NCI-H187 treated with DMSO at 0.1 percent for 48 hours (cell line): ENCODE measurements around the gene TASP1.
"Not testable (repeated sequence)": the region's sequence is repeated elsewhere in the genome, so short reads cannot be mapped to it uniquely, and the experiment has no call there.

Experiments
- DNase-seq: peaks from one replicate; lab custom pipeline; 2025; lab: John Stamatoyannopoulos, UW

The TASP1 gene, protein sequence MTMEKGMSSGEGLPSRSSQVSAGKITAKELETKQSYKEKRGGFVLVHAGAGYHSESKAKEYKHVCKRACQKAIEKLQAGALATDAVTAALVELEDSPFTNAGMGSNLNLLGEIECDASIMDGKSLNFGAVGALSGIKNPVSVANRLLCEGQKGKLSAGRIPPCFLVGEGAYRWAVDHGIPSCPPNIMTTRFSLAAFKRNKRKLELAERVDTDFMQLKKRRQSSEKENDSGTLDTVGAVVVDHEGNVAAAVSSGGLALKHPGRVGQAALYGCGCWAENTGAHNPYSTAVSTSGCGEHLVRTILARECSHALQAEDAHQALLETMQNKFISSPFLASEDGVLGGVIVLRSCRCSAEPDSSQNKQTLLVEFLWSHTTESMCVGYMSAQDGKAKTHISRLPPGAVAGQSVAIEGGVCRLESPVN

DNA sequence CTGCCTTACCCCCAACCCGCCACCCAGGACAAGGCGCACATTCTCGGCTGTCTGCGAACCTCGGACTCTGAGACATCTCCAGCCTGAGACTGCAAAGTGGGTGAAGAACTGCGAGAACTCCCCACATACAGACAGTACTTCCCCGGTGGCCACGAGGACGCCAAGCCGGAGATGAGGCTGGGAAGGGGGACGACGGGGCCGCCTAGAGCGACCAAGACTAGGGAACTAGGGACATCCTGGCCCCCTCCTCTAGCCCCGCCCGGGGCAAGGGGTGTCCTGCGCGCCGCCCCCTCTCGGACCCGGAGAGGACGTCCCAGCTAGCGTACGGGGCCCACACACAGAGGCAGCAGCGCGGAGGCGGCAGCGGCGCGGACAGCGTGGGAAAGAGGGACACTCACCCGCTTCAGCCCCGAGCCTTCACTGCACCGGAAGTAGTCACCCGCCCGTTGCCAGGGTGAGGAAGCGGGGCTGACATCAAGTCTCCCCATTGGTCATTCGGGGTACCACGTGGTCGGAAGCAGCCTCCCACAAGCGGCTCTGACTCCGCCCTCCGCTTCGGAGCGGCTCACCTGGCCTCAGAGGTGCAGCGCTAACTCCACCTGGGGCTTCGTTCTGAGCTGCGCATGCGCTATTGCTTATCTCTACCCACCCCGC lies at the start of gene TASP1:
Gene TASP1, minus strand, starts transcription at position 437 of the 654 bp plus-strand sequence. CDS start 8,854 bp downstream, outside the sequence.
- peak; percentile 75 for DNase-seq

DNA sequence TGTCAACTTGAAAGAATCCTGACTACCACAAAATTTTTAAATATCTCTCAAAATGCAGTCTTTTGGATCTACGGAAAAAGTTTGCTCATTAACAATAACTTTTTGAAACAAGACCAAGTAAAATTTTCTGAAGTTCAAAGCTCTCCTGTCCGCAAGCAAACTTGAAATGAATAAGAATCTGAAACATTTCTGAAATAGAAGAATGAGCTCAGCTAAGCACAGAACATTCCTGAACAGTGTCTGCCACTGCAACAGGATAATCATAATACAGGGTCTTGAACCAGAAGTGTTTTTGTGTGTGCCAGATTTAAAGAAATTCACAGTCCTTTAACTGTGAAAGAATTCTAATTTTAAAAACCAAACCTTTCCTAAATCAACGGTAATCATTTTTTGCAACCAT lies 49.1 kb upstream of the TASP1 start:
- no peak for DNase-seq

DNA sequence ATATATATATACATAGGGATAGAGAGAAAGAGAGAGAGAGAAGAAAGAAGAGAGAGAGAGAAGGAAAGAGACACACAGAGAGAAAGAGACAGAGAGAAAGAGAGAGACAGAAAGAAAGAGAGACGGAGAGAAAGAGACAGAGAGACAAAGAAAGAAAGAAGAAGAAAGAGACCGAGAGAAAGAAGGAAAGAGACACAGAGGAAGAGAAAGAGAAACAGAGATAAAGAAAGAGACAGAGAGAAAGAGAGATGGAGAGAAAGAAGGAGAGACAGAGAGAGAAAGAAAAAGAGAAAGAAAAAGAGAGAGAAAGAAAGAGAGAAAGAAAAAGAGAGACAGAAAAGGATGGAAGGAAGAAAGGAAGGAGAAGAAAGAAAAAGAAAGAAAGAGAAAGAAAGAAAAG lies 46.9 kb upstream of the TASP1 start:
- no peak for DNase-seq

DNA sequence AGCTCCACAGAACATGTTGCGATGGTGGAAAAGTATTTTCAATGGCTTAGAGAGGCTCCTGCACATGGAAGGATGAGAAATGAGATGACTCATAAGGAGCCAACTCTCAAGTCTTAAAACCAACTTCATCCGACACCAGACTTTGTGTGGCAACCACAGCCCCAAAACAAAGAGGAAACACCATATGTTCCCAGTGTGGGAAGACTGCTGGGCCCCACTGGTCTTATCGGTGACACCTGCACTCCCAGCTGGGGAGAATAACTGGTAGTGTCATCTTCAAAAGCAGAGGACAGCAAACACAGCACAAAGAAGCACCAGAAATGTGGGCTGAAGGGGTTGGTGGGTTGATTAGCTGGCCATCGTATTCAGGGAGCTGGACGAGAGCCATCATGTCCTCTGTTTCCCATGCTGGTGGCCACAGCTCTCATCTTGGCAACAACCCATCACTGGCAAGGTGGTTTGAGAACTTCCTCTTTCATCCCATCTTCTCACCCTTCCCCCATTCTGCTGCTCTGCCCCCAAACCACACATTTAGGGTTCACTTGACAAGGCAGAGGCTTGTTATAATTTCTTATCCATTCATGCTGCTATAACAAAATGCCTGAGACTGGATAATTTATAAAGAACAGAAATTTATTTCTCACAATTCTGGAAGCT lies 46.0 kb upstream of the TASP1 start:
- no peak for DNase-seq

DNA sequence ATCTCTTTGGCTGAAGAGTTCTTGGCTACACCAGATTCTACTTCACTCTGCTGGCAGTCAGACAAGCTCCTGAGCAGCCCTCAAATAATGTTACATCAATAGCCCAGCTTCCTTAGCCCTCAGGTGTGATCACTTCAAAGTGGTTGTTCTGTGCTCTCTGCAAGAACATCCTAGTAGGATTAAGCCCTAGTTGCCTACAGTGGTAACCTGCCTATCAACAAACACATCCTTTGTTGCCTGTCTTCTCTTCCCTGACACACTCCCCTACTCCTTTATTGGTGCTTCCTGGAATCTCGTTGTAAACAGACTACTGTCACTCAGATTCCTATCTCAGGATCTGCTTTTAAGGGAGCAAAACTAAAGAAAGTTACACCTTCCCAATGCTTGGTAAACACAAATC lies 45.1 kb upstream of the TASP1 start:
- no peak for DNase-seq

DNA sequence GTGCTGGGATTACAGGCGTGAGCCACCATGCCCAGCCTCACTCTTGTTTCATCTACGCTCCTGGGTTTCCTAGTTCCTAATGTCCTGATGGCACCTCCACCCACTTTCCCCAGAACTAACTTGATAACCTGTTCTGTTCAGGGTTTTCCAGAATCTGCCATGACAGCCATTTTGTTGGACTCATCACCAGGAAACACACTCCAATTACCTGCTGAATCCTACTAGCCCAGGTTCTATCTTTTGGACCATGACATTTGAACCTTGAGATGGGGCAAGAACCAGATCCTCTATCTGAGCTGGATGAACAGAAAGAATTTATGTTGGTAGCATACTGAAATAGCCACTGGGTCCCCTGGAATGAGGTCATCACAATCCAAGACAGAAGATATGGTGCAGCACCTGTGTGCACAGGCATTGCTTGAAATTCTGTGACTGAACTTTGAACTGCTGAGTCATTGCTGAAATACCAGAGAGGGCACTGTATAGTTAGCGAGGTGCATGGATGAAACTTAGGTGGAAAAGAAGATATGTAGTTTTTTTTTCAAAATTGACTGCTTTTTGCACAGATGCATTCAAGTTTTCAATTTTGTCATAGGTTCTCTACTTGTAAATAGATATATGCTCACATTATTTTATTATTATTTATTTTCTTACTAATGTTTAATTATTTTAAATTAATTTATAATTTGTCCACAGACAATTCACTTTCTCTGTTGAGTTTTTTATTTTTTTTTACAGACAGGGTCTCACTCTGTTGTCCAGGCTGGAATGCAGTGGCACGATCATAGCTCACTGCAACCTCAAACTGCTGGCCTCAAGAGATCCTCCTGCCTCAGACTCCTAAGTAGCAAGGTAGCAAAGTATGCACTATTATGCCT lies 42.8 kb upstream of the TASP1 start:
- no peak for DNase-seq

DNA sequence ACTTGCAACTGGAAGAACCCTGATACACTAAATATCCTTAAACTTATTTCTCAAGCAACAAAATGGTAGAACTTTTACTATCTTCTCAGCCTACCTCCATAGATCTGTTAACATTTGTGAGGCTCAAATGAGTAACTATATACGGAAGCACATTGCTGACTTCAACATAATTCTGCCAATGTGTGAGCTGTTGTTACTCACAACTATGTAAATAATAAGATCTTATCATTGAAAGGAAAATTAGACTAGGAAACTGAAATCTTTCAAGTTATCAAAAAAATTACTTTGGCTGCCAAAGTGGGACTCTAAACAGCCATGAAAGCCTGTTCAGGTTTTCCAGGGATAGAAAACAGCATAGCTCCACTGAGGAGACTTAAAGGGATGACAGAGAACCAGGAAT lies 40.2 kb upstream of the TASP1 start:
- DNase-seq = no peak

DNA sequence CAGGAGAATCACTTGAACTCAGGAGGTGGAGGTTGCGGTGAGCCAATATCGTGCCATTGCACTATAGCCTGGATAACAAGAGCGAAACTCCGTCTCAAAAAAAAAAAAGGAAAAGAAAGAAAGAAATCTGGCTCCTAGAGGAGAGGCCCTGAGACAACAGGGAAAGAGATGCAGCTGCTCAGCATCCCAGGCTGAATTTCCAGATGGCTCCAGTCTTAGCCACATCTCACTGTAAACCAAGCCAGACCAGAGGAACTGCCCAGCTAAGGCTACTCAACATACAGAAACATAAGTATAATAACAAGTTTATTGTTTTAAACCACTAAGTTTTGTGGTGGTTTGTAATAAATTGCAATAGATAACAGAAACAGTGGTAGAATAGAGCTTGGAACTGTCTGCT lies 38.5 kb upstream of the TASP1 start:
- DNase-seq = no peak

DNA sequence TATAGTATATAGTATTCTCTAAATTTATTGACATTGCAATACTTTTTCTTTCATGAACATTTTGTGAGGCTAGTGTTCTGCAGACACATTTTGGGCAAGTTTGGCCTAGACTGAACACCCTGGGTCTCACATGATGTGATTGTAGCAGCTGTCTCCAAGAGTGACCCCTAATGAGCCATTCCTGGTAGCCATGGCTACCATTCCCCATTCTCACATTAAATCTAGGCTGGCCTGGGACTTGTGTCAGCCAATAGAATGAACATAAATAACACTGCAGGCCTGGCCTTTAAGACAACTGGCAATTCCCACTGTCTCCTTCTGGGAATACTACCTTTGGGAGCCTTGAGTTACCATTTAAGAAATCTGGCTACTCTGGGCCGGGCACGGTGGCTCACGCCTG lies 38.0 kb upstream of the TASP1 start:
- no peak for DNase-seq

DNA sequence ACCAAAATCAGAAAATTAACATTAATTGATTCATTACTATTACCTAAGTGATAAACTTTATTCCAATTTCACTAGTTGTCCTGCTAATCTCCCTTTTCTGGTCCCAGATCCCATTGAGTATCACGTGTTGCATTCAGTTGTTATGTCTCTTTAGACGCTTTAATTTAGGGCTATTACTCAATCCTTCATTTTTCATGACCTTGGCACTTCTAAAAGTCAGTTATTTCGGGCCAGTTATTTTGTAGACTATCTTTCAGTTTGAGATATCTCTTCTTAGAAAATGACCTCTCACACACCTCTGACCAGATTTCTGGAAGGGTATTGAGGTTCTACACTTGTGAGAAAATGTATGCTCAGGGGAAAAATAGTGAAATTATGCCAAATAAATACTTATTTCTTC lies 34.0 kb upstream of the TASP1 start:
- no peak for DNase-seq

DNA sequence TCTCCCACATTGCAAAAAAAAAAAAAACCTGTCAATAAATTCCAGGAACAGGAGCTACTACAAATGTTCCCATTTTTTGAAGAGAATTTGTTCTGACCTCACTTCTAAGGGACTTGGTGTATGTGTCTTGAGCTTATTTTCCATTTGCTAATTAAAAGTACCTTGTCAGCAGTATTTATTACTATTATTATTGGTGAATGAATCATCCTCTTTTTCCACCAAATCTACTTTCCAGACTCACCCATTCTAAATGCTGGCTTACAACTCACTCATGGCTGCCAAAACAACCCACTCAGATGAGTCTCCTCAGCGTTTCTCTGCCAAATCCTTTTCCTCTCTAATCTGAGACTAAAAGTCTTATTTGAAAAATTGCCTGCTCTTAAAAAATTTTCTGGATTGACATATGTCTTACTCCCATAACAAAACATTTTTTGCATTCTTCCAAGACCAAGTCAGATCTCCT lies 33.2 kb upstream of the TASP1 start:
- no peak for DNase-seq

DNA sequence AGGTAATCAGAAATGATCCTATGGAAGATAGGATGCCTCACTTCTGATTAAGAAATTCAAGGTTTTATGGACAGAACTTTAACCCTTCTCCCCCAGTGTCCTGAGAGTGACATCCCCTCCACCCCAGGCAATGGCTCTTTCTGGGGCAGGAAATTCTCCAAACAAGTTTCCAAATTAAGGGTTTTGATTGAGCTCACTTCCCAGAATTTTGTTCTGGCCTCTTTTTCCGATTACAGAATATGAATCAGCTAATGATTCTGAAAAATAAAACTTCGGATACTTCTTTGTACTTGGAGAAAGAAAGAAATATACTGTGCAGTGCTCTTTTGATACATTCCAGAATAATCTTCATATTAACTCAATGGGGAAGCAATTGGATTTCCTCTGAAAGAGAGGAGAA lies 32.8 kb upstream of the TASP1 start:
- no peak for DNase-seq

DNA sequence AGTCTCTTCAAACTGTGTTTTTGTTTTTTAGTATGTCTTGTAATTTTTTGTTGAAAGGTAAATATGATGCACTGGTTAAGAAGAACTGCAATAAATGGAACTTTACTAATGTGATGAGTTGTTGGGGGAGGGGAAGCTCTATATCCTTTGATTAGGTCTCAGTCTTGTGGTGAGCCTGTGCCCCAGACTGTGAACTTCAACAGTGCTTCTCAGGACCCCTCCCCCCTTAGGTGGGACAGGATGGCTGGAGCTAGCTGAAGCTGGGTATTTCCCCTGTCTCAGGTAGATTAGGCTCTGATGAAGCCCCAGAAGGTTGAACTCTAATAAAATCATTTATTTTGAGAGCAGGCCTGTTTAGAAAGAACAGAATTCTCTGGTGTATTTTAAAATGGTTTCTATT lies 31.4 kb upstream of the TASP1 start:
- no peak for DNase-seq

DNA sequence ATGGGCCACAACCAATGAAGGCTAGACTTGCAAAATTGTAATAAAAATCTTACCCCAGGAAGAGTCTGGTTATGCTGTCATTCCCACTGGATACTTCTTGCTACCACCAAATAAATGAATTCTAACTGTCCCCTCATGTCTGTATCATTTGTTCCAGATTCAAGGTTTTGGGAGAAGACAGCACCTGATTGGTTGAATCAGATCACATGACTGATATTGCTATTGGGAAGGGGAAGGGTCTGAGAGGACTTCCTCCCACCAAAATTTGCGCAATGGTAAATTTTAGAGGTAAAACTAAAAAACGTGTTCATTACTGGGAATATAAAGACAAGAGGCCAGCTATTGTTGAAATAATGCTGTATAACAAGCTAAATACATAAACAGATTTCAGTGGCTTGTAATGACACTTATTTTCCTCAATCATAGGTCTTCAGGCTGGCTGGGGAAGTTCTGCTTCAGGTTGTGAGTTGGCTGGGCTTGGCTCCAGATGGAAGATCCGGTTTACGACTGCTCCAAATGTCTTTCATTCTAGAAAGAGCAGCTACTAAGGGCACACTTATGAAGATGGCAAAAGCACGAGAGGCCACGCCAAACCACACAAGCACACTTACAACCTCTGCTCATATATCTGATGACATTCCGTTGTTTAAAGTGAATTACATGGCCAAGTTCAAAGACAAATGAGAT lies 27.1 kb upstream of the TASP1 start:
- DNase-seq = no peak

DNA sequence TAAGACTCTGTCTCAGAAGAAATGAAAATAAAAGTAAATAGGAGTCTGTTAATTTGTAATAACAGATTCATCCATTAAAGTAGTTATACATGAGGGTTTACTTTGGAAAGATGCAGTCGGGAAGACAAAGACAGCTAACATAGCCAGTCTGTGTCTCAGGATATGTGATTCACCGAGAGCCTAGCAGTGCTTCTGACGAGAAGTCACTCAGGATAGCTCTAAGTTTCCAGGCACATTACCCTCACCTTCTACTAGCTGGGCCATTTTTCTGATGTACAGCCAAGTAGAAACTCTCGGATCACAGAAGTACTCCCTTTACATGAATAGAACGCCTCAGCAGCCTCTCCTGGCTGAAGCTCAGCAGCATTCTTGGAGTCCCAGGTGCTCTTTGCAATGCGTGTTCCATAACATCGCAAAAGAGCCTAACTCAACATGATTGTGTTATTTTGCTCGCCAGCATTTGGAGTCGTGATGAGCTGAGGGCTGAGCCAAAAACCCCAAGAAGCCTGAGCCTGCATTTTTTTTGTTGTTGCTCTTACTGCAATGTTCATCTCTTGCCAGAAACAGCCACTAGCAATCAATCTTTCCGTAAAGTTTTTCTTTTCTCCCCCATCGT lies 22.4 kb upstream of the TASP1 start:
- DNase-seq = no peak

DNA sequence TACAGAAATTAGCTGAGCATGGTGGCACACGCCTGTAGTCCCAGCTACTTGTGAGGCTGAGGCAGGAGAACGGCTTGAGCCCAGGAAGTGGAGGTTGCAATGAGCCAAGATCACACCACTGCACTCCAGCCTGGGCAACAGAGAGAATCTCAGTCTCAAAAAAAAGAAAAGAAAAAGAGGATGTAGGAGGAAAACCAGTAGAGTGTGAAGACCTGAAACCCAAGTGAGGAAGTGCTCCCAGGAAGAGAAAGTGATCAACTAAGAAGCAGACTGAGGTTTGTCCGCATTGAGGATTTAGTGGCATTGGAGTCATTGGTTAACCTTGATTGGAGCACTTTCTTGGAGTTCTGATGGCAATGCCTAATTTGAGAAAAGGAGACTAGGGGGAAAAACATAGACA lies 20.6 kb upstream of the TASP1 start:
- DNase-seq = no peak

DNA sequence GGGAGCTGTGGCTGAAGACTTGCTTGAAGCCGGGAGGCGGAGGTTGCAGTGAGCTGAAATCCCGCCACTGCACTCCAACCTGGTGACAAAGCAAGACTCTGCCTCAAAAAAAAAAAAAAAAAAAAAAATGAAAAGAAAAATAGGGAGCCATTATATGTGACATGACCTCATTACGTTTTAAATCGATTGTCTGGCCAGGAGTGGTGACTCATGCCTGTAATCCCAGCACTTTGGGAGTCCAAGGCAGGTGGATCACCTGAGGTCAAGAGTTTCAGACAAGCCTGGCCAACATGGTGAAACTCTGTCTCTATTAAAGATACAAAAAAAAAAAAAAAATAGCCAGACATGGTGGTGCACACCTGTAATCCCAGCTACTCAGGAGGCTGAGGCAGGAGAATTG lies 19.3 kb upstream of the TASP1 start:
- DNase-seq = not testable (repeated sequence)

DNA sequence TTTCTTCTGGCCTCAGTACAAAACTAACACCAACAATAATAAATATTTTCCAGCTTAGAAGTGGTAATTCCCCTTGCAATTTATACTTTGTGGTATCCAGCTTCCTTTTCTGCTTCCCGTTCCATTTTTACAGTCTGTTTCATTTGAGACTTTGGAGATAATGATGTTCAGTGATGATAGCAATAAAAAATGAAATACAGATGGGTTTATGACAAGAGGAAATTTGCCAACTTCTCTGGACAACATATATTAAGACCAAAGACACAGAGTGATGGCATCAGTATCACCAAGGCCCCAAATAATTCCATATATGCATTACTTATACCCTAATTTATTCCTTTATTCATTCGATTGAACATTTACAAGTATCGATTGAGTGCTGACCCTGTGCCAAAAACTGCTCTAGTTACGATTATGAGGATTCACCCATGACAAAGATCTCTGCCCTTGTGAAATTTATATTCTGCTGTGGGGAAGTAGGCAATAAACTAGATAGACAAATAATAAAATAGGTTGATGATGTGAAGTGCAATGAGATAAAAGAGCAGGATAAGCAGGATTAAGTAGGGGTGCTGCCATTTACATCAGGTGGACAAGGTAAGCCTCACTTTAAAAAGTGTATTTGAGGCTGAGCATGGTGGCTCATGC lies 18.1 kb upstream of the TASP1 start:
- DNase-seq = no peak

DNA sequence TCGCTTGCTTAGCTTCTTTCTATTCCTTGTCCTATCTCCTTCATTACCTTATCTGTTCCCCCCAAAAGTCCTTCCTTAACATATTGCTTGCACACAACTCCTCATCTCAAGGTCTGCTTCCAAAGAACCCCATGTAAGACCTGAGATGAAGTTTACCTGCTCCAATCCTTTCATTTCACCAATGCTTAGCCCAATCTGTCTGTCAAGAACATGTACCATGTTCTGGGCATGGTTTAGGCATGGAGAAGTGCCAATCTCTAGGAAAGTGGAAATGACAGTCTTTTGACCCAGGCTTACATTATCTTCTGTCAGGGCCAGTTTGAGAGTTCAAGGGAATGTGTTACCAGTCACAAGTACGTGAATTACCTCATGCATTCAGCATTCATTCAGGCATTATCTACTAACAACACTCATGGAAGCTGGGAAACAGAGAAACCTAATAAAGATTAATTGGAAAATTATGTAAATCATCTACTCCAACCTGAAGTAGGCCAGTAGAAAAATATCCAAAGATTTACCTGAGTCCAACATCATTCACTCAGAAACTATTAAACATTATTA lies 15.8 kb upstream of the TASP1 start:
- DNase-seq = no peak

DNA sequence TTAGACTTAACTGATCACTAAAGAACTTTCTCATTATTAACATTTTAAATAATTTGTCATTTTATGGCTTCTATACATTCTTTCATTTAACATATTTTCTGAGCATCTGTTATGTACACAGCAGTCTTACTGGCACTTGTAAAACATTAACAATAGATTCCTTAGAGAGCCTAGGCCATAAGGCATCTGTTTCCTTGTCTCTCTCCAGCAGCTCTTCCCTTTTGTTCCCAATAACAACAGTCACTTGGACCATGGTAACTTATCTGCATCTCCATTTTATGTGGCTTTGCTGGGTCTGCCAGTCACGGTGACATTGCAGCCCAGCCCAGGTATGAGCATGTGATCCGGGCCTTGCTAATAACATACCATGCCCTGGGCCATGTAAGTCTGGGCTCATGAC lies 11.7 kb upstream of the TASP1 start:
- no peak for DNase-seq
